ENCODE data around the gene ZNF521. TPM values are rescaled to one million over a fixed set of nuclear protein-coding genes. Genes with fewer than 3 reads are reported as not detected.

The ZNF521 gene
- total and polyA plus RNA-seq, 2 donors (not counting 3 experiments of a cell fraction or from before 2014, with no cell fraction given), result 111 to 168 TPM

DNA sequence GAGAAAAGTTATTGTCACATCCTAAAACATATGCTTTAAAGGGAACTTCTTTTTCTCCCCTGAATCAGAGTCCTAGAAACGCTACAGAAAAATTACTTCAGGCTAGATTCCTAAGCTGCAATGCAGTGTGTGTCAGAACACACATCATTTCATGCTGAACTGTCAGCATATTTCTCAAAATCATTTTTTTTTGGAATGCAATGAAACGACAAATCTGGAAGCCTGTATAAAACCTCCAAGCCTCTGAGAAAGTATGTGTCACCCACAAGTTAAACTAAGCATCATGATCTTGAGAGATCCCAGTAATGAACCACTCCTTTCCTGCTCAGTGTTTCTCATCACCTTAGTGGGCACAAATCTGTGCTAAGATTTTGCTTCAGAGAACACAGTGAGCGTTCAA is 276.2 kb downstream of the ZNF521 start:
- Histone ChIP-seq H4K20me1 (replicated peaks; ENCODE audit: control insufficient read depth, extremely low read depth, insufficient read depth, low read length) (no peaks in the 10 kb centered on the region), H3K79me2 (ENCODE audit: control insufficient read depth, insufficient read depth, low read length) (no peaks in the 10 kb centered on the region), H3K9ac (replicated peaks; ENCODE audit: extremely low read depth, insufficient read depth, low read length) (no peak overlapping the region), H3K9me3 (replicated peaks; ENCODE audit: control insufficient read depth, insufficient read depth, low read length) (no peaks in the 10 kb centered on the region), H3K27ac (ENCODE audit: insufficient read depth, low read depth, low read length) (no peak overlapping the region), H3K4me3 (replicated peaks in 1 of 3; ENCODE audit: insufficient read depth in 1 of 3, low read depth in 1 of 3, low read length in 3 of 3) (no peak overlapping the region), H3K27me3 (ENCODE audit: control insufficient read depth in 2 of 2, insufficient read depth in 2 of 2, low read length in 2 of 2) (no peaks in the 10 kb centered on the region), H2AFZ (ENCODE audit: low read depth, low read length) (no peak overlapping the region), H3K36me3 (ENCODE audit: control insufficient read depth in 2 of 2, extremely low read depth in 1 of 2, insufficient read depth in 2 of 2, low read length in 2 of 2) (peaks cover 4 to 22% of the 10 kb centered on the region in 2 experiments), H3K4me1 (ENCODE audit: control insufficient read depth, extremely low read depth, insufficient read depth, low read length) (peaks cover 13% of the 10 kb centered on the region), H3K4me2 (ENCODE audit: insufficient read depth, low read length) (no peak overlapping the region), H3K9me1 (replicated peaks; ENCODE audit: control insufficient read depth, extremely low read depth, insufficient read depth, low read length) (no peaks in the 10 kb centered on the region)
- TF ChIP-seq JUN (IDR thresholded peaks at IDR 0.05; ENCODE audit: borderline replicate concordance, insufficient read depth, insufficient read length, low read depth) (no peak), POLR2AphosphoS5 (IDR thresholded peaks at IDR 0.05; ENCODE audit: insufficient read depth, low read depth, low read length) (no peak), MYC (IDR thresholded peaks at IDR 0.05; ENCODE audit: low read depth, low read length) (no peak), FOS (IDR thresholded peaks at IDR 0.05; ENCODE audit: borderline replicate concordance, insufficient read depth, low read length) (no peak)
- intact Hi-C loops (cut with micrococcal nuclease), result no loop called here
- ChIA-PET CTCF (no interaction called here), POLR2A (no interaction called here)
- DNase-seq (ENCODE audit: low read depth, low spot score), result no peak
- BruUV-seq (replicated peaks), result no TSS peak
- dilution Hi-C loops (cut with MboI; ENCODE audit: extremely low pct_ligation_motif_present, low sequenced_read_pairs), result no loop called here
- FAIRE-seq, result peak; percentile 21

DNA sequence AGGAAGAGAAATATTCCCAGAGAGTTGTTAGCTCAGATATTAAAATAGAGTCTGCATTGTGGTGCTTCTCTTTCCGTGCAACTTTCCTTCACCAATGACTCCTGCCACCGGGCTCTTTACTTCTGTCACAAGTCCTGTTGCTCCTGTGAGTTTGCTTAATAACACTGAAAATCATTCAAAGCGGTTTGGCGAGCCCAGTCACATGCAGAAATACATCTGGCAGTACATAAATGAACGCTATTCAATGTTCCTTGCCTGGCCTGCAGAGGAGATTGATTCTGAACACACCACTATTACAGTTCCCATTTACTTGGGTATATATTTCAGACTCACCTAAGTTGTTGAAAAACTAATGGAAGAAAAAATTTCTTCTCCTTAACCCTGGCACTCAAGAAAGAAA is 276.6 kb downstream of the ZNF521 start:
- ChIA-PET CTCF (no interaction called here), POLR2A (no interaction called here)
- H3K27ac ChIP-seq (ENCODE audit: insufficient read depth, low read depth, low read length), result no peak overlapping the region
- H3K9me1 ChIP-seq (replicated peaks; ENCODE audit: control insufficient read depth, extremely low read depth, insufficient read depth, low read length), result no peaks in the 10 kb centered on the region
- H3K9ac ChIP-seq (replicated peaks; ENCODE audit: extremely low read depth, insufficient read depth, low read length), result no peak overlapping the region
- DNase-seq (ENCODE audit: low read depth, low spot score) (no peak), FAIRE-seq (no peak)
- intact Hi-C loops (cut with micrococcal nuclease) (no loop called here), dilution Hi-C loops (cut with MboI; ENCODE audit: extremely low pct_ligation_motif_present, low sequenced_read_pairs) (no loop called here)
- no peaks in the 10 kb centered on the region for H3K79me2 ChIP-seq (ENCODE audit: control insufficient read depth, insufficient read depth, low read length)
- no peak overlapping the region for H3K4me2 ChIP-seq (ENCODE audit: insufficient read depth, low read length)
- H3K4me3 ChIP-seq (replicated peaks in 1 of 3; ENCODE audit: insufficient read depth in 1 of 3, low read depth in 1 of 3, low read length in 3 of 3), result no peak overlapping the region
- TF ChIP-seq JUN (IDR thresholded peaks at IDR 0.05; ENCODE audit: borderline replicate concordance, insufficient read depth, insufficient read length, low read depth) (no peak), MYC (IDR thresholded peaks at IDR 0.05; ENCODE audit: low read depth, low read length) (no peak), POLR2AphosphoS5 (IDR thresholded peaks at IDR 0.05; ENCODE audit: insufficient read depth, low read depth, low read length) (no peak), EZH2 (IDR thresholded peaks at IDR 0.05; ENCODE audit: borderline replicate concordance, low read depth, low read length, severe bottlenecking) (no peak), POLR2A (IDR thresholded peaks at IDR 0.05; ENCODE audit: low read depth, low read length) (no peak), FOS (IDR thresholded peaks at IDR 0.05; ENCODE audit: borderline replicate concordance, insufficient read depth, low read length) (no peak), GATA2 (IDR thresholded peaks at IDR 0.05; ENCODE audit: insufficient read depth, insufficient read length, low read depth, low read length) (no peak)
- TF ChIP-seq, protein P1, sequence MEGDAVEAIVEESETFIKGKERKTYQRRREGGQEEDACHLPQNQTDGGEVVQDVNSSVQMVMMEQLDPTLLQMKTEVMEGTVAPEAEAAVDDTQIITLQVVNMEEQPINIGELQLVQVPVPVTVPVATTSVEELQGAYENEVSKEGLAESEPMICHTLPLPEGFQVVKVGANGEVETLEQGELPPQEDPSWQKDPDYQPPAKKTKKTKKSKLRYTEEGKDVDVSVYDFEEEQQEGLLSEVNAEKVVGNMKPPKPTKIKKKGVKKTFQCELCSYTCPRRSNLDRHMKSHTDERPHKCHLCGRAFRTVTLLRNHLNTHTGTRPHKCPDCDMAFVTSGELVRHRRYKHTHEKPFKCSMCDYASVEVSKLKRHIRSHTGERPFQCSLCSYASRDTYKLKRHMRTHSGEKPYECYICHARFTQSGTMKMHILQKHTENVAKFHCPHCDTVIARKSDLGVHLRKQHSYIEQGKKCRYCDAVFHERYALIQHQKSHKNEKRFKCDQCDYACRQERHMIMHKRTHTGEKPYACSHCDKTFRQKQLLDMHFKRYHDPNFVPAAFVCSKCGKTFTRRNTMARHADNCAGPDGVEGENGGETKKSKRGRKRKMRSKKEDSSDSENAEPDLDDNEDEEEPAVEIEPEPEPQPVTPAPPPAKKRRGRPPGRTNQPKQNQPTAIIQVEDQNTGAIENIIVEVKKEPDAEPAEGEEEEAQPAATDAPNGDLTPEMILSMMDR (IDR thresholded peaks at IDR 0.05; ENCODE audit: extremely low read depth in 1 of 2, insufficient read depth in 1 of 2, low read depth in 1 of 2, low read length in 2 of 2), result no peak
- TF ChIP-seq, protein P2, sequence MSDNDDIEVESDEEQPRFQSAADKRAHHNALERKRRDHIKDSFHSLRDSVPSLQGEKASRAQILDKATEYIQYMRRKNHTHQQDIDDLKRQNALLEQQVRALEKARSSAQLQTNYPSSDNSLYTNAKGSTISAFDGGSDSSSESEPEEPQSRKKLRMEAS (IDR thresholded peaks at IDR 0.05; ENCODE audit: insufficient read depth, insufficient read length), result no peak
- H2AFZ ChIP-seq (ENCODE audit: low read depth, low read length), result no peak overlapping the region
- no peaks in the 10 kb centered on the region for H4K20me1 ChIP-seq (replicated peaks; ENCODE audit: control insufficient read depth, extremely low read depth, insufficient read depth, low read length)
- no TSS peak for BruUV-seq (replicated peaks)
- peaks cover 4 to 18% of the 10 kb centered on the region in 2 experiments for H3K36me3 ChIP-seq (ENCODE audit: control insufficient read depth in 2 of 2, extremely low read depth in 1 of 2, insufficient read depth in 2 of 2, low read length in 2 of 2)
- no peaks in the 10 kb centered on the region for H3K9me3 ChIP-seq (replicated peaks; ENCODE audit: control insufficient read depth, insufficient read depth, low read length)
- peaks cover 13% of the 10 kb centered on the region for H3K4me1 ChIP-seq (ENCODE audit: control insufficient read depth, extremely low read depth, insufficient read depth, low read length)
- no peaks in the 10 kb centered on the region for H3K27me3 ChIP-seq (ENCODE audit: control insufficient read depth in 2 of 2, insufficient read depth in 2 of 2, low read length in 2 of 2)

Data from endothelial cell of umbilical vein (primary cell).